Astrocyte (in vitro differentiated cells and primary cell): Measurements from ENCODE around the gene TBC1D8B.

ENCODE experiments used
- CTCF ChIP-seq: IDR thresholded peaks from 2 replicates; pipeline ENCODE4 v1.5.1; 2011; ENCODE audit warnings: low read depth, mild to moderate bottlenecking, inconsistent platforms, low read length, moderate library complexity; ENCODE audit not compliant: insufficient read depth
- EZH2 ChIP-seq: IDR thresholded peaks from 2 replicates; pipeline ENCODE4 v1.6.1; 2012; ENCODE audit warnings: mild to moderate bottlenecking, low read length, inconsistent platforms; ENCODE audit not compliant: insufficient read depth

GRCh38 chrX:106780264-106780663 lies 22.2 kb upstream of the TBC1D8B start:
- no peak for TF ChIP-seq CTCF
- TF ChIP-seq EZH2, result no peak
